Esophagus squamous epithelium (tissue), 5 donors: Measurements from ENCODE around the gene ERC2. TPM values are rescaled to one million over a fixed set of nuclear protein-coding genes. Genes with fewer than 3 reads are reported as not detected.
A peak's percentile ranks its signal among the peaks of the same experiment; 100 is the strongest.
"Not testable (repeated sequence)": the region's sequence is repeated elsewhere in the genome, so short reads cannot be mapped to it uniquely, and the experiment has no call there.

ENCODE experiments used
- DNase-seq: peaks from one replicate; lab custom pipeline; 2025; lab: John Stamatoyannopoulos, UW
- H3K27ac ChIP-seq, 4 donors: fragments of 200-600 bp; sonication (generic); one replicate each; pipeline ENCODE4 v1.5.1; 2016 to 2019; ENCODE audit warnings: mild to moderate bottlenecking in 1 of 4
- H3K27me3 ChIP-seq, 4 donors: fragments of 200-600 bp; sonication (generic); 1 replicate in 3 of 4; 2 replicates in 1 of 4; pipeline versions ENCODE4 v1.5.1 to v1.6.0; 2017 to 2021; ENCODE audit warnings: antibody characterized with exemption in 1 of 4
- H3K36me3 ChIP-seq, 3 donors: fragments of 200-600 bp; sonication (generic); one replicate each; pipeline ENCODE4 v1.5.1; 2016 to 2019
- H3K4me1 ChIP-seq, 3 donors: fragments of 200-600 bp; sonication (generic); one replicate each; pipeline ENCODE4 v1.5.1; 2017 to 2019
- H3K4me3 ChIP-seq, 4 donors: fragments of 200-600 bp; sonication (generic); 1 replicate in 3 of 4; 2 replicates in 1 of 4; pipeline ENCODE4 v1.5.1; 2016 to 2019; ENCODE audit warnings: mild to moderate bottlenecking in 2 of 4, moderate library complexity in 1 of 4
- H3K9me3 ChIP-seq, 3 donors: fragments of 200-600 bp; sonication (generic); one replicate each; pipeline ENCODE4 v1.5.1; 2016 to 2019
- POLR2A ChIP-seq, 4 donors: fragments of 450-650 bp; IDR thresholded peaks; one replicate each; pipeline ENCODE4 v1.6.1; 2017; ENCODE audit warnings: antibody characterized with exemption in 4 of 4, mild to moderate bottlenecking in 4 of 4, moderate library complexity in 3 of 4
- WGBS, 2 donors: methylation state at CpG; one replicate each; pipeline ENCODE4 v1.1.5; 2018; 5-methylcytosine and 5-hydroxymethylcytosine counted together
- intact Hi-C: fragments of 100-400 bp; cut with DNase I; formaldehyde crosslinking; loops from one replicate; pipeline ENCODE4 v1.15.0; 2022
- total RNA-seq, 4 donors: library from RNA; depleted of rRNA; stranded (reverse); fragments of >200 nt; gene quantifications; one replicate each; pipeline ENCODE4 v1.1.0, GENCODE V29; 2016
- TF ChIP-seq, protein P1 (sequence below), 6 experiments: fragments of 450-650 bp in 4 of 6; fragments of 200-600 bp in 2 of 6; sonication (generic) in 2 of 6; IDR thresholded peaks; one replicate each; pipeline ENCODE4 v1.5.1; 2016 to 2019; ENCODE audit warnings: antibody characterized with exemption in 6 of 6, mild to moderate bottlenecking in 4 of 6, moderate library complexity in 4 of 6
- donor health status: DM: yes; HTN: yes; CAD: no.

Gene ERC2
- total RNA-seq, 4 donors from 2014 or later, result 0.12 to 1.9 (median 0.86) TPM

DNA sequence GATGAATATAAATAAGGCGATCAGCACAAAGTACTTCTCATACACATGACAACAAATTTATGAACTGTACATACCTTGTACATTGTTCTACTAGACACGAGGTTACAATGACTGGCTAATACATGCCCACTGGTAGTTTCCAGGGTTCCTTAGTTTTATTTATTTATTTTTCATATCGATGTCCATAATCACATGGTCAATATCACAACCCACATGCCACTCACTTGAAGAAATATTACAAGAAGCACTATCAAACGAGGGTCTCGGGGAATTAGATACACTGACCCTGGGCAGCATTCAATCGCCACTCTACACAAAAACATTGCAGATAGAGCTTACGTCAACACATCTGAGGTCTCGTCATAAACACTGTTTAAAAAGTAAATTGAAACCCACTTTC lies 959.9 kb downstream of the ERC2 start:
- Histone ChIP-seq H3K4me1 (peaks cover 0 to 45% (median 3%) of the 10 kb centered on the region in 3 donors), H3K4me3 (no peak overlapping the region), H3K36me3 (no peaks in the 10 kb centered on the region), H3K27ac (no peak overlapping the region), H3K9me3 (no peaks in the 10 kb centered on the region), H3K27me3 (no peaks in the 10 kb centered on the region)
- intact Hi-C loops, result no loop called here
- WGBS, 2 donors, result 87 to 88% methylated on average over 8 of the region's 8 CpGs
- DNase-seq, result no peak
- no peak for TF ChIP-seq POLR2A (IDR thresholded peaks at IDR 0.05)
- TF ChIP-seq, protein P1, sequence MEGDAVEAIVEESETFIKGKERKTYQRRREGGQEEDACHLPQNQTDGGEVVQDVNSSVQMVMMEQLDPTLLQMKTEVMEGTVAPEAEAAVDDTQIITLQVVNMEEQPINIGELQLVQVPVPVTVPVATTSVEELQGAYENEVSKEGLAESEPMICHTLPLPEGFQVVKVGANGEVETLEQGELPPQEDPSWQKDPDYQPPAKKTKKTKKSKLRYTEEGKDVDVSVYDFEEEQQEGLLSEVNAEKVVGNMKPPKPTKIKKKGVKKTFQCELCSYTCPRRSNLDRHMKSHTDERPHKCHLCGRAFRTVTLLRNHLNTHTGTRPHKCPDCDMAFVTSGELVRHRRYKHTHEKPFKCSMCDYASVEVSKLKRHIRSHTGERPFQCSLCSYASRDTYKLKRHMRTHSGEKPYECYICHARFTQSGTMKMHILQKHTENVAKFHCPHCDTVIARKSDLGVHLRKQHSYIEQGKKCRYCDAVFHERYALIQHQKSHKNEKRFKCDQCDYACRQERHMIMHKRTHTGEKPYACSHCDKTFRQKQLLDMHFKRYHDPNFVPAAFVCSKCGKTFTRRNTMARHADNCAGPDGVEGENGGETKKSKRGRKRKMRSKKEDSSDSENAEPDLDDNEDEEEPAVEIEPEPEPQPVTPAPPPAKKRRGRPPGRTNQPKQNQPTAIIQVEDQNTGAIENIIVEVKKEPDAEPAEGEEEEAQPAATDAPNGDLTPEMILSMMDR (IDR thresholded peaks at IDR 0.05), result no peak

DNA sequence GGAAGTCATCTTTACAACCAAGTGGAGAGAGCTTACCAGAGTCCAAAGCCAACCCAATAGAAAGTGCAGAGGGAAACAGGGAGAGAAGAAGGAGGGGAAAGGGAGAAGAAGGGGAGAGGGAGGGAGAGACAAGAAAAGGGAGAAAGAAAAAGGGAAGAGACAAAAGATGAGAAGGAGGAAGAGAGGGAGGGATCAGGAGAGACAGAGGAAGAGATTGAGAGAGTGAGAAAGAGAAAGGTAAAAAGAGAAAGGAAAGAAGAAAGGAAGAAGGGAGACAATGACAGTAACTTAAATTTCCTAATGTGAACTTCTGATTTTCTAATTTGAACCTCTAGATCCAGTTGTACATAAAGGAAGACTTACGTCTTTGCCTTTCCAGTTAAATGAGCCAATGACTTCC lies 960.5 kb downstream of the ERC2 start:
- 86 to 100% methylated on average over 1 of the region's 1 CpG for WGBS, 2 donors
- TF ChIP-seq, protein P1 (IDR thresholded peaks at IDR 0.05), result no peak
- TF ChIP-seq POLR2A (IDR thresholded peaks at IDR 0.05), result no peak
- H3K9me3 ChIP-seq, result no peaks in the 10 kb centered on the region

DNA sequence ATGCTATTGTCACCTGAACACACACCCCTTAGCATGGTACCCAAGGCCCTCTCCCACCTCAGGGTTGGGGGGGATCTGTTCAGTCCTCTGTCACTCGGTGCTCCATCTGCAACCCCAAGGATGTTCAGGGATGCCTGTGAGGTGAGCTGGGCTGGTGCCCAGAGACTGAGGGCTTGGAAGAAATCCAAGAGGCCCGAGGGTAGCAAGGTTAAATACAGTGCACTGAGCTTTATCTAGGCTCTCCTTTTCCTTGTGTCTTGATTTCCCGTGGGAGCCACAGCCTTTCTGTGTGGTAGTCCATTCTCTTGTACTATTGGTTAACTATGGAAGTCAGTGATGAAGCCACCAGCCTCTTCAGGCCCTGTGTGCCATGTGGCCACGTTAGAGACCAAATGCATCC lies 962.5 kb downstream of the ERC2 start:
- Histone ChIP-seq H3K27ac (no peak overlapping the region), H3K36me3 (no peaks in the 10 kb centered on the region), H3K27me3 (no peaks in the 10 kb centered on the region), H3K9me3 (no peaks in the 10 kb centered on the region), H3K4me3 (no peak overlapping the region), H3K4me1 (peaks cover 0 to 45% (median 0%) of the 10 kb centered on the region in 3 donors)
- TF ChIP-seq, protein P1 (IDR thresholded peaks at IDR 0.05), result no peak
- no peak for TF ChIP-seq POLR2A (IDR thresholded peaks at IDR 0.05)
- intact Hi-C loops, result no loop called here
- 43 to 64% methylated on average over 3 to 4 of the region's 4 CpGs for WGBS, 2 donors
- DNase-seq, result no peak

More for the DNA sequence above, 960.5 kb downstream of the ERC2 start:
- no peaks in the 10 kb centered on the region for H3K36me3 ChIP-seq
- no peak overlapping the region for H3K4me3 ChIP-seq
- no peak for DNase-seq
- no peaks in the 10 kb centered on the region for H3K27me3 ChIP-seq
- H3K27ac ChIP-seq, result no peak overlapping the region
- peaks cover 0 to 46% (median 2%) of the 10 kb centered on the region in 3 donors for H3K4me1 ChIP-seq
- intact Hi-C loops, result no loop called here

DNA sequence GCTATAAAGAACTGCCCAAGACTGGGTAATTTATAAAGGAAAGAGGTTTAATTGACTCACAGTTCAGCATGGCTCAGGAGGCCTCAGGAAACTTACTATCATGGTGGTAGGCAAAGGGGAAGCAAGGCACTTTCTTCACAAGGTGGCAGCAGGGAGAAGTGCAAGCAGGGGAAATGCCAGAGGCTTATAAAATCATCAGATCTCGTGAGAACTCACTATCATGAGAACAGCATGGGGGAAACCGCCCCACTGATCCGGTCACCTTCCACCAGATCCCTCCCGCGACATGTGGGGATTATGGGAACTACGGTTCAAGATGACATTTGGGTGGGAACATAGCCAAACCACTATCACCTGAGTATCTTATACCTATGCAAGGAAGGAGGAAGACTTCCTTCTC lies 963.2 kb downstream of the ERC2 start:
- H3K9me3 ChIP-seq, intact Hi-C loops, H3K36me3 ChIP-seq, H3K27me3 ChIP-seq, H3K4me3 ChIP-seq, DNase-seq: not testable (repeated sequence)
- peaks cover 0 to 45% (median 0%) of the 10 kb centered on the region in 3 donors for H3K4me1 ChIP-seq
- peak overlapping the region in 2 of 4 donors; percentile 17 to 19 for H3K27ac ChIP-seq
- 51 to 69% methylated on average over 6 of the region's 6 CpGs for WGBS, 2 donors
- TF ChIP-seq, protein P1 (IDR thresholded peaks at IDR 0.05), result peak in 5 of 6 experiments; percentile 17 to 39 (median 28)

DNA sequence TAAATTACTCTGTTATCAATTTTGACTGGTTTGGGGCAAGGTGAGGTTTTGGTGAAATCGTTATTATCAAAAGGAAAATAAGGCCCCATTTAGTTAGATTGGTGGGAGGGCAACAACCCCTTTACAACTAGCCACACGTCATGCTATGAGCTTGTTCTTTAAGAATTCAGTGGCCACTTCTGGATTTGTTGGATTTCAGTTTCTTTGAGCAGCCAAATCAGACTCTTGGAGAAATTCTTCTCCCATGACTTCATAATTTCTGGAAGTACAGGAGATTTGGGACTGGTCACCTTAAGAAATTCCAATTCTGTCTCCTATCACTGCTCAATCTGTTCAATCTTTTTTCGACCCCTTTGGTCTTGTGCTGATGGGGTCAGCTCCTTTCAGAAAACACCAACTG lies 966.4 kb downstream of the ERC2 start:
- H3K36me3 ChIP-seq, result no peaks in the 10 kb centered on the region
- intact Hi-C loops, result no loop called here
- WGBS, 2 donors, result 78 to 86% methylated on average over 2 to 3 of the region's 3 CpGs

More for the DNA sequence above, 966.4 kb downstream of the ERC2 start:
- Histone ChIP-seq H3K4me1 (peaks cover 0 to 42% (median 0%) of the 10 kb centered on the region in 3 donors), H3K4me3 (no peak overlapping the region), H3K27me3 (no peaks in the 10 kb centered on the region), H3K27ac (no peak overlapping the region), H3K9me3 (no peaks in the 10 kb centered on the region)
- DNase-seq, result no peak
- TF ChIP-seq, protein P1 (IDR thresholded peaks at IDR 0.05), result no peak
- no peak for TF ChIP-seq POLR2A (IDR thresholded peaks at IDR 0.05)
